Measurements from ENCODE around the gene RIPK3.

The RIPK3 gene

DNA sequence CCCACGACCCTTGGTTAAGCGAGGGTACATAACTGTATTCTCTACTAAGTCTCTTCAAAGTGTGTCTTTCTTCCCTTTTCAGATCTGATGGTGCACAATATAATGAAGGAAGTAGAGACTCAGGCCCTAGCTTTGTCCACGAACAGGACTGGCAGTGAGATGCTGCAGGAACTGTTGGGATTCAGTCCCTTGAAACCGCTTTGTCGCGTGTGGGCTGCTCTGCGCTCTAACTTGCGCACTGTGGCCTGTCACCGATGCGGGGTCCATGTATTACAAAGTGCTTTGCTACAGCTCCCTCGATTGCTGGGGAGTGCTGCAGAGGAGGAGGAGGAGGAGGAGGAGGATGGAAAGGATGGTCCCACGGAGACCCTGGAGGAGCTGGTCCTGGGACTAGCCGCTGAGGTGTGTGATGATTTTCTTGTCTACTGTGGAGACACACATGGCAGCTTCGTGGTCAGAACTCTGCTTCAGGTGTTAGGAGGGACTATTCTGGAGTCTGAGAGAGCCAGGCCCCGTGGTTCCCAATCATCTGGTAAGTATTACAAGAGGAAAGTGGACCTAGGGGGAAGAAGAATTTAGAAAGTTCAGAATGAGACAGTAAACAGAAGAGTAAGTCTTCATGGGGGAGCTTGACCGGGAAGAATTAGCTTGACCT is 39.3 kb downstream of the RIPK3 start:
- DNase-seq, result no peak

DNA sequence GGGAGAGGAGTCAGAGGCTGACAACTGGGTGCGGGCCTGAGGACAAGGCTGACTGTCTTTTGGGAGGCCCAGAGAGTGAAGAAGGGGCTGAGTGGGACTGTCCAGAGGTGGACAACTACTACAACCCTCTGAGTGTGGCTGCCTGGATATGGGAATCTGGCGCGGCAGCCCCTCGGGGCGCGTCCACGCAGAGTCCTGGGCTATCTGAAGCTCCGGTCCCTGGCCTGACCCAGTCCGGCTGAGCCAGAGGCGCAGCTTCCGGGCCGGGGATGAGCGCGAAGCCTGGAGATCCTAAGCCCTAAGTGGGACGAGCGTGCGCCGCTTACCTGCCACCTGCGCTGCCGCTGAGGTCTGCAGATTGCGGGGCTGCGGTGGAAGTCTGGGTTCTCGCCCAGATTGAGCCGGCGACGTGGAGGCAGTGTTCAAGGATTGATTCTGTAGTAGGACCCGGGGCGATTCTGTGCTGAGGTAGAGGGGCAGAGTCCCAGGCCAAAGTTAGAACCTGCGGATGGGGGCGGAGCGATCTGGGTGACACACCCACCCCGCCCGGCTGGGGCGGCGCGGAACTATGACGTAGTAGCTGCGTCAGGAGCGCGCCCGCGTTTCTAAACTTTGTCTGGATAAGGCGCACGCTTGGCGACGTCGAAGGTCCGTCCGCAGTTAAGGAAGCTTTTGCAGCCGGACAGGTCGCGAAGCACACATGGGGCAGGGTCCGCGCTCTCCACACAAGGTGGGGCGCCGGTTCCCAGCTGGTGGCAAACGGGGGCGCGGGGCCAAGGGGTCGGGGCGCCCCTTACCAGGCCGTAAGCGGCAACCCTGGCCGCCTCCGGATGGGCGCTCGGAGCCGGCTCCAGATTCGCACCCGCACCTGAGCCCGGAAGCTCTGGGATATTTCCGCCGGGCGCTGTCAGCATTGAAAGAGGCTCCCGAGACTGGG is 40.3 kb downstream of the RIPK3 start, which contains the start of the genes DHRS1 and NOP9:
Gene DHRS1, minus strand, starts transcription at position 526 of the 937 bp plus-strand sequence. CDS start 674 bp downstream, outside the sequence.
Gene NOP9, plus strand, starts transcription at position 596 of the 937 bp plus-strand sequence. Its CDS starts 105 bp downstream, at position 701.
- DNase-seq, result peak; percentile 92

DNA sequence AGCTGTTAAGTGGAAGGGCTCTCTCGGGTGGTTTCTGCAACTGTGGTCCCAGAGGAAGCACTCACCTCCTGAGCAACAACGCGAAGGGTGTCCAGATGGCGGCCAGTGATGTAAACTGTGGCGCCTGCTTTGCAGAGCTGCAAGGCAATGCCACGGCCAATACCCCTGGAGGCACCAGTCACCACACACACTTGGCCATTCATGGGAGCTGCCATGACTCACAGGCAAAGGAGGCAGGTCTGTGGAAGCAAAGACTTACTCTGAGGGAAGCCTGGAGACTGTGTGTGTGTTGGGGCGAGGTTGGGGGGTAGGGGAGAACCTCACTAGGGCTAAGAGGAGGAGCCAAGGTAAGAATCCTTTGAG is 40.9 kb downstream of the RIPK3 start:
- DNase-seq, result no peak

DNA sequence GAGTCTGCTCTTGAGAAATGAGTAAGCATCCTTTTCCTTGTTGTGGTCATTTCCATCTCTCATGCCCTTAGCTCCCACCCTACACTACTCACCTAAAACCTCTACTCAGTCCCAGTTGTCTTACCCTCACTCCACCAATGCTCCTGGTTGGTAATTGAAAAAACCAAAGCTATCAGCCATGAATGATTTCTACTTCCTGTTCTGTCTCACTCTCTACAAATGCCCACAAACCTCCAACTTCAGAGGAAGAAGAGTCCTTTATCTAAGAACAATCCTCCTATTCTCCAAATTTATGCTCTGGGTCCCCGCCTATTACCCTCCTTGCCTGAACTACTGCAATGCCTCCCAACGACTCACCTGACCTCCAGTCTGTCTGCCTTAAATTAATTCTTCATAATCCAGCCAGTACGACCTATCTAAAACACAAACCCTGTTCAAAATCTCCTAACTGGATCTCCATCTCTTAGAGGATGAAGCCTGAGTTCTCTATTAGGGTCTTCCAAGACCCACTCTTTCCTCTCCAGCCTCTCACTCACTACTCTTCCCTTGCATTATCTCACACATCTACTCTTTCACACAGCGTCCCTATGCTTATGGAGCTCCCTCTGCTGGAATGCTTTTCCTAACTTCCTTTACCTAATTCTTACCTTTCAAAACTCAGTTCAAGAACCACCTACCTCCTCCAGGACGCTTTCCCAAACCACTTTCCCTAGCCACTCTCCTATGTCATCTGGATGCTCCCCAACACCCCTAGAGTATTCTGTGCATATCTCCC is 42.4 kb downstream of the RIPK3 start:
- DNase-seq, result no peak

DNA sequence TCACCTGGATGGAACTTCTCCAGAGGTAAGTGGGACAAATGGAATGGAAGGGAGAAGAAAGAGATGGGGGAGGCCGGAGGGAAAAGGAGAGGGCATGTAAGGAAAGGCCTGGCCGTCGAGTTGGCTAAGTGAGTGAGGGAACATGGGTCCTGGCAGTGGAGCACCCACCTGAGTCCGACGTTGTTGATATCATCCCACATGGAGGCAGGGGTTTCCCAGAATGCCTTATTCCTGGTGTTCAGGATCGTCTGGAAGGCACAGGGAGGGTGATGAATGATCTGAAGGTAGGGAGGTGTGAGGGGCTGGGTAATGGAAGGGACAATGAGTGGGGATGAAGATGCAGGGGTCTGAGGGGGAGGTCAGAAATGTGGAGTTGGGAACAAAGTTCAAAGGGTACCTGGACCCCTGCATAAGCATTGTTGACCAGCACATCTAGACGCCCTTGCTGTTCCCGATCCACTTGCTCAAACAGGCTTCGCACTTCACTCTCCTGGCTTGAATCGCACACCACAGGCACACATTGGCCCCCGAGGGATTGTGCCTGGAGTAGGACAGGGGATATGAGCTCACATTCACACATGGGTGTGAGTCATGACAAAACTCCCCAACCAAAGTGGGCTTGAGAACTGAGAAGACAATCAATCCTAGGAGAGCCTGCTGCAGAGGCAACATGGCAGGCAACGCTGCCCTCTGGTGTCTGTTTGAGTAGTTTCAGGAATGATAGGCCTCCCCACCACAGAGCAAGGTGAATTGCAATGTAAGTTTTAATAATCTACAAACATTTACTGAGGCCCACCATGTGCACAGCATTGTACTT is 43.2 kb downstream of the RIPK3 start:
- DNase-seq, result peak; percentile 37

DNA sequence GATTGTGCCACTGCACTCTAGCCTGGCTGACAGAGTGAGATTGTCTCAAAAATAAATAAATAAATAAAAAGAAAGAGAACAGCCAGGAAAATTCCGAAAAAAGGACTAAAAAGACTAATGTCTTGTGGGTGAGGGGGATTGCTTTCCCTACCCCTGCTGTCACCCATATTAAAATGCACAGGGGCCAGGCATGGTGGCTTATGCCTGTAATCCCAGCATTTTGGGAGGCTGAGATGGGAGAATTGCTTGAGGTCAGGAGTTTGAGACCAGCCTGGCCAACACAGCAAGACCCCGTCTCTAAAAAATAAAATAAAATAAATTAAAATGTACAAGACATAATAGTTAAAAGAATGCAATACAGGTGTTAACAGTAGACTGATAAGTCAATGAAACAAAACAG is 46.3 kb downstream of the RIPK3 start:
- DNase-seq, result no peak

DNA sequence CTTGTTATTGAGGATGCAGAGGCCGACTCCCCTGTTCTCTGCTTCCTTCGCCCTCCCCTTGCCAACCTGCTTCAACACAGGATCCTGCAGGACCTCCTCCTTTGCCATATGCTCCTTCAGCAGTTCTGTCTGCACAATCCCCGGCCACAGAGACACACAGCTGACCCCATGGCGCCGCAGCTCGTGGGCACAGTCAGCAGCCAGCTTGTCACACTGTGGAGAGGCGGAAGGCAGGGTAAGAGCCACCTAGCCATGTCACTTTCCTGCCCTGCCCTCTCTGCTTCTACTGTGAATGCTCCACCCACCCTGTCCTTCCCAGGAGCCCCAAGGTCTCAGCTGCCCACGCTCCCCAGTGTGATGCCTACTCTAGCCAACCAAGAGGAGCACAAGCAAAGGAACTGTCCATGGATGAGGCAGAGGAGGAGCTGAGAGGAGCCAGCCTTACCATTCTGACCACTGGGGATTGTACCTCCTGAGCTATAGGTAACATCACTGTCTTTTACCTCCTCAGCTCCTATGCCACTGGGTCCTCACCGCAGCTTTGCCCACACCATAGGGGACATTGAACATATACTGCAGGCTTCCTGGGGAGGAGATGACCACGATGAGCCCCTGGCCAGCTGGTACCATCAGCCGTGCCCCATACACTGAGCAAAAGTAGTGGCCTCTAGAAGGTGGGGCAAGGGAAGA is 47.5 kb downstream of the RIPK3 start:
- DNase-seq, result no peak

DNA sequence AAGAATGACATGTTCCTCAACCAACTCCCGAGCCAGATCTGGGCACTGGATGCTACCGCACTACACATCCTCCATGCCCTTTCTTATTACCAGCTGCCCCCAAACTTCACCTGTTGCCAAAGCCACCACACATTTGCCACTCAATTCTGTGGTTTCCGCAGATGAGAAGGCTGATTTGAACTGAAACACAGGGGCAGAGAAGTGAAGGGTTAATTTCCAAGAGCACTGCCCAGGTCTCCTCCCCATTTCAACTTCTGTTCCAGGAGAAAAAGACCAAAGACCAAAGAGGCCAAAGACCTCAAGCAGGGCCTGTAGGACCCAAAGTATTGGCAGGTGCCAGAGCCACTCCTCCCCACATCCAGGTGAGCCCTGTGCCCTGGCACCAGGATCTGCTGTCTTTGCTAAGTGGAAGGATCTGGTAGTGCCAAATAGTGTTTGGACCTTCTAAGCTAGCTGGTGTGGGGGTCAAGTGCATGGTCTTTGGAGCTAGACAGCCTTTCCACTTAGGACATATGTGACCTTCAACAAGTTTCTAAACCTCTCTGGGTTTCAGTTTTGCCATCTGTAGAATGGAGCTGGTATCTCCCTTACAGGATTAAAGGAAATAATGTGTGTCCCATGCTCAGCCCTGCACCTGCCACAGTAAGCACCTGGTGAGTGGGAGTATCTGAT is 48.2 kb downstream of the RIPK3 start:
- DNase-seq, result no peak

DNA sequence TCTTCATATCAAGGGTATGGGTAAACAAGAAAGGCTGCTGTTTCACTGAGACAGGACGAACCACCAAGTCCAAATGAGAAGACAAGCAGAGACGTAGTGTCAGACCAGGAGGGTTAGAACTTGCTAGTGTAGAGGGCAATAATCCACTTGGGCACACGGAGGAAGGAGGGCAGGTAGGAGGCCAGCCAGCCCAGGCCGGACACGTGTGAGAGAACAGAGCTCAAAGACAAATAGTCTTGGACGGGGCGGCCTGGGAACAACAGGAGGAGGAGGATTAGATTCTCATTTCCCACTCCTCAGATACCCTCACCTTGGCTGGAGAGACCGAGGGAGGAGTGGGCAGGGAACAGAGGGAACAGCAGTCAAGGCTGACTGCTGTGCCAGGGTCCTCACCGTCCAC is 49.0 kb downstream of the RIPK3 start:
- no peak for DNase-seq

DNA sequence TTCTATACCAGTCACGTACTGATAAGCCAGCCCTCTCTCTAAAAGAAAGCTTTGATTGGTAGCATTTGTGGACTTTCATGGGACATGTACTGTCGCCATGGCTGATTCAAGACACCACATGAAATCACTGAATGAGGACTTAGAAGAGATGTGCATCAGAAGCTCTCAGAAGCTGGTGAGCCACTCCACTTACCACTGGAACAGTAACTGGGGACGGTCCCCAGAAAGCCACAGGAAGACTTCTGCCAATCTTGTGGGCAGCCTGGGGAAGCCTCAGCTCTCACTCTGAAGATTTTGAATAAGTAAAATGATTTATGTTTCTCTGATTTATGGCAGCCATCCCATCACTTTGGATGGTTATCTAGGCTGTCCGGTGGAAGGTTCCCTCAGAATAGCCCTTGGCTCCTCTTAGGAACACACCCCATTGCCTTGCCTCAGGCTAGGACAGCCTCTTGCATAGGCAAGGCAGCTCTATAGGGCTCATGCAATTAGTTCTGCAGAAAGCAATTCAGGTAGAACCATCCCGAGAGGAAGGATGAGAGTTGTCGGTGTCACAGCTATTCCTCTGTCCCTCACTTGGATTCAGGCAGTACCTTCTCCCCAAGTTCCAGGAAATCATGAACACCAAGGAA is 50.0 kb downstream of the RIPK3 start:
- DNase-seq, result no peak

DNA sequence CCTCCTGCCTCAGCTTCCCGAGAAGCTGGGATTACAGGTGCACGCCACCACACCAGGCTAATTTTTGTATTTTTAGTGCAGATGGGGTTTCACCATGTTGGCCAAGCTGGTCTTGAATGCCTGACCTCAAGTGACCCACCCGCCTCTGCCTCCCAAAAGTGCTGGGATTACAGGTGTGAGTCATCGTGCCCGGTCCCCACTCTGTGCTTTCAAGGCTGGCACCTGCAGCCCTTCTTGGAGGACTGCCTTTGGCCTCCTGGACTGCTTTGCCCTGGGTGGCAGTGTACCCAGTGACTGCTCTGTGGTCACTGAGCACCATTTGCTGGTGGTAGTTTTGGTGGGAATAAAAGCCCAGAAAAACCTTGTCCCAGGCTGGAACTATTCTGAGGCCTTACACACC is 52.8 kb downstream of the RIPK3 start:
- no peak for DNase-seq
